AG04450 (cell line): ENCODE data around the gene CDK14. TPM values are rescaled to one million over a fixed set of nuclear protein-coding genes. Genes with fewer than 3 reads are reported as not detected.

Experiments
- CTCF ChIA-PET: fragments of 300-600, 350-600 bp; formaldehyde crosslinking; extraction: SDS; loops from one replicate; lab custom pipeline; 2022; ENCODE audit warnings: antibody characterized with exemption, inconsistent platforms; lab: Charles Lee
- POLR2A ChIA-PET: fragments of 350-600 bp; formaldehyde crosslinking; extraction: SDS; loops from one replicate; lab custom pipeline; 2021; ENCODE audit warnings: antibody characterized with exemption, inconsistent platforms; lab: Yijun Ruan, JAX
- DNase-seq: peaks from one replicate; pipeline ENCODE4 v3.0.0-alpha.2; 2011; ENCODE audit warnings: low read depth, low spot score
- H3K27ac ChIP-seq: one replicate; pipeline ENCODE4 v1.5.1; 2012; ENCODE audit warnings: low read depth, low read length, control low read depth
- H3K27me3 ChIP-seq: one replicate; pipeline ENCODE4 v1.6.0; 2012; ENCODE audit warnings: low read length; ENCODE audit not compliant: control insufficient read depth, insufficient read depth
- H3K4me3 ChIP-seq: 2 replicates; pipeline ENCODE4 v1.5.1; 2011; ENCODE audit warnings: mild to moderate bottlenecking, low read depth, low read length, control low read depth
- H3K9me3 ChIP-seq: 2 replicates; pipeline ENCODE4 v1.5.1; 2012; ENCODE audit warnings: low read length; ENCODE audit not compliant: control insufficient read depth, insufficient read depth
- CTCF ChIP-seq: IDR thresholded peaks from 2 replicates; pipeline ENCODE4 v1.5.1; 2011; ENCODE audit warnings: low read depth, low read length, control low read depth, inconsistent platforms
- polyA plus RNA-seq: library from polyadenylated mRNA; depleted of rRNA; stranded (reverse); fragments of >200 nt; gene quantifications from 2 replicates; pipeline ENCODE4 v1.2.3, GENCODE V29; 2011

CDK14 gene
- polyA plus RNA-seq, 1 experiment = 28.4 TPM

DNA sequence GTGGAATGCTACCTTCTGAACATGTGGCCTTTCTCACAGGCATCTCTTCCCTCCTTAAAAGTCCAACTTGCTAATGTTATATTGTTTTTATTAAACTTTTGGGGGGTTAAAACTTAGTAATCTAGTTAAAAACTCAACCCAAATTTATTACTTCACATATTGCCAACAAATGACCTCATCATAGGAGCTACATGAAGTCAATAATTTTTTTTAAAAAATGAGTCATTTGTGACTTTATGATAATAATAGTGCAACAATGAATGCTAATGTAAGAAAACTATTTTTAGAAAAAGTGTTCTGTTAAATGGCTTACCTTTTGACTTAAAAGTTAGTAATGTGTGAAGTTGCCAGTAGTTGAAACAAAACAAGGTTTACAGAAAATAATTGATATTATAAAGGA lies 342.2 kb downstream of the CDK14 start:
- DNase-seq = no peak
- Histone ChIP-seq H3K27me3 (no peaks in the 10 kb centered on the region), H3K4me3 (no peak overlapping the region), H3K27ac (no peak overlapping the region), H3K9me3 (no peaks in the 10 kb centered on the region)
- CTCF ChIA-PET = no interaction called here
- POLR2A ChIA-PET = no interaction called here
- TF ChIP-seq CTCF = no peak

- POLR2A ChIA-PET = no interaction called here
- no peak overlapping the region for H3K27ac ChIP-seq
- DNase-seq = no peak
- H3K27me3 ChIP-seq = no peaks in the 10 kb centered on the region
- no peaks in the 10 kb centered on the region for H3K9me3 ChIP-seq
- H3K4me3 ChIP-seq = no peak overlapping the region
- CTCF ChIA-PET = no interaction called here
- no peak for TF ChIP-seq CTCF
Measured at GRCh38 chr7:90939666-90940065, 343.5 kb downstream of the CDK14 start.

GRCh38 chr7:90944021-90944420 lies 347.9 kb downstream of the CDK14 start:
- CTCF ChIA-PET = no interaction called here
- no peak for DNase-seq
- Histone ChIP-seq H3K9me3 (no peaks in the 10 kb centered on the region), H3K27me3 (no peaks in the 10 kb centered on the region), H3K27ac (no peak overlapping the region), H3K4me3 (no peak overlapping the region)
- no peak for TF ChIP-seq CTCF
- POLR2A ChIA-PET = no interaction called here

DNA sequence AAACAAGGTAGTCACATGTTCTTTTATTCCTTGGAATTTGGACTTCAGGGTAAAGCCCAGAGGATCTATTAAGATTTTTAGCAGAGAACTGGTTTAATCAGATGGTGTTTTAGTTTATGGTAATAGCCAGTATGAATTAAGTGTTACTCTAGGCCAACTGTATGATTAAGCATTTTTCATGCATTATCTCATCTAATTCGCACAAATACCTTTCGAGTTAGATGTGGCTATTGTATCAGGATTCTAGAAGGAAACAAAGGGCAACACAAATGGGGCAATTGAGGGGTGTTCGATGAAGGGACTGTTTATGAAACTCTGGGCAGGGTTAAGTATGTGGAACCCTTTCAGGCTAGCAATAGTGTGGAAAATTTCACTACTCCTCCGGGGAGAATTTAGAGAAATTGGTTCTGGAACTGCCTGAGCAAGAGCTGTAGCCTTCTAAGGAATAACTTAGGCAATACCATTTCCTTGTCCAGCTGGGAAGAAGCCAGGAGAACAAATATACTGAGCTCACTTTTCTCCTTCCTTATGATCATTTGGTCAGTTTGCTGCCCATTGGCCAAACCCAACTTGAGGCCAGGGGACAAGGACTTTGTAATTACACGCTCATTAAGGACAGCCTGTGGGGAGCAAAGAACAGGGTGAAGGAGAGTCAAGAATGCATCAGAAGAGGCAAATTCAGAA lies 349.1 kb downstream of the CDK14 start:
- TF ChIP-seq CTCF = no peak
- Histone ChIP-seq H3K27ac (no peak overlapping the region), H3K27me3 (no peaks in the 10 kb centered on the region), H3K4me3 (no peak overlapping the region), H3K9me3 (no peaks in the 10 kb centered on the region)
- POLR2A ChIA-PET = no interaction called here
- CTCF ChIA-PET = interaction anchor here (1.2 kb wide), 1 partner anchor 89 kb away, joined by 4 read pairs; no protein-coding TSS in a partner anchor
- DNase-seq = no peak

- no peak overlapping the region for H3K4me3 ChIP-seq
- DNase-seq = no peak
- TF ChIP-seq CTCF = no peak
- ChIA-PET CTCF (interaction anchor here (1.2 kb wide), 1 partner anchor 13 kb away, joined by 4 read pairs; no protein-coding TSS in a partner anchor), POLR2A (interaction anchor here (0.6 kb wide), 1 partner anchor 370 kb away, joined by 3 read pairs; no protein-coding TSS in a partner anchor)
- no peaks in the 10 kb centered on the region for H3K27me3 ChIP-seq
- no peak overlapping the region for H3K27ac ChIP-seq
- H3K9me3 ChIP-seq = no peaks in the 10 kb centered on the region
Measured at GRCh38 chr7:90946730-90947501, 350.8 kb downstream of the CDK14 start.
